ENCODE measurements around the gene SMCO2. TPM values are rescaled to one million over a fixed set of nuclear protein-coding genes. Genes with fewer than 3 reads are reported as not detected.

The SMCO2 gene
- total and polyA plus RNA-seq, 2 of the 8 experiments (the other 6 are each of a cell fraction or from before 2014, with no cell fraction given): 0.24 to 0.80 TPM

- TF ChIP-seq, protein P1, sequence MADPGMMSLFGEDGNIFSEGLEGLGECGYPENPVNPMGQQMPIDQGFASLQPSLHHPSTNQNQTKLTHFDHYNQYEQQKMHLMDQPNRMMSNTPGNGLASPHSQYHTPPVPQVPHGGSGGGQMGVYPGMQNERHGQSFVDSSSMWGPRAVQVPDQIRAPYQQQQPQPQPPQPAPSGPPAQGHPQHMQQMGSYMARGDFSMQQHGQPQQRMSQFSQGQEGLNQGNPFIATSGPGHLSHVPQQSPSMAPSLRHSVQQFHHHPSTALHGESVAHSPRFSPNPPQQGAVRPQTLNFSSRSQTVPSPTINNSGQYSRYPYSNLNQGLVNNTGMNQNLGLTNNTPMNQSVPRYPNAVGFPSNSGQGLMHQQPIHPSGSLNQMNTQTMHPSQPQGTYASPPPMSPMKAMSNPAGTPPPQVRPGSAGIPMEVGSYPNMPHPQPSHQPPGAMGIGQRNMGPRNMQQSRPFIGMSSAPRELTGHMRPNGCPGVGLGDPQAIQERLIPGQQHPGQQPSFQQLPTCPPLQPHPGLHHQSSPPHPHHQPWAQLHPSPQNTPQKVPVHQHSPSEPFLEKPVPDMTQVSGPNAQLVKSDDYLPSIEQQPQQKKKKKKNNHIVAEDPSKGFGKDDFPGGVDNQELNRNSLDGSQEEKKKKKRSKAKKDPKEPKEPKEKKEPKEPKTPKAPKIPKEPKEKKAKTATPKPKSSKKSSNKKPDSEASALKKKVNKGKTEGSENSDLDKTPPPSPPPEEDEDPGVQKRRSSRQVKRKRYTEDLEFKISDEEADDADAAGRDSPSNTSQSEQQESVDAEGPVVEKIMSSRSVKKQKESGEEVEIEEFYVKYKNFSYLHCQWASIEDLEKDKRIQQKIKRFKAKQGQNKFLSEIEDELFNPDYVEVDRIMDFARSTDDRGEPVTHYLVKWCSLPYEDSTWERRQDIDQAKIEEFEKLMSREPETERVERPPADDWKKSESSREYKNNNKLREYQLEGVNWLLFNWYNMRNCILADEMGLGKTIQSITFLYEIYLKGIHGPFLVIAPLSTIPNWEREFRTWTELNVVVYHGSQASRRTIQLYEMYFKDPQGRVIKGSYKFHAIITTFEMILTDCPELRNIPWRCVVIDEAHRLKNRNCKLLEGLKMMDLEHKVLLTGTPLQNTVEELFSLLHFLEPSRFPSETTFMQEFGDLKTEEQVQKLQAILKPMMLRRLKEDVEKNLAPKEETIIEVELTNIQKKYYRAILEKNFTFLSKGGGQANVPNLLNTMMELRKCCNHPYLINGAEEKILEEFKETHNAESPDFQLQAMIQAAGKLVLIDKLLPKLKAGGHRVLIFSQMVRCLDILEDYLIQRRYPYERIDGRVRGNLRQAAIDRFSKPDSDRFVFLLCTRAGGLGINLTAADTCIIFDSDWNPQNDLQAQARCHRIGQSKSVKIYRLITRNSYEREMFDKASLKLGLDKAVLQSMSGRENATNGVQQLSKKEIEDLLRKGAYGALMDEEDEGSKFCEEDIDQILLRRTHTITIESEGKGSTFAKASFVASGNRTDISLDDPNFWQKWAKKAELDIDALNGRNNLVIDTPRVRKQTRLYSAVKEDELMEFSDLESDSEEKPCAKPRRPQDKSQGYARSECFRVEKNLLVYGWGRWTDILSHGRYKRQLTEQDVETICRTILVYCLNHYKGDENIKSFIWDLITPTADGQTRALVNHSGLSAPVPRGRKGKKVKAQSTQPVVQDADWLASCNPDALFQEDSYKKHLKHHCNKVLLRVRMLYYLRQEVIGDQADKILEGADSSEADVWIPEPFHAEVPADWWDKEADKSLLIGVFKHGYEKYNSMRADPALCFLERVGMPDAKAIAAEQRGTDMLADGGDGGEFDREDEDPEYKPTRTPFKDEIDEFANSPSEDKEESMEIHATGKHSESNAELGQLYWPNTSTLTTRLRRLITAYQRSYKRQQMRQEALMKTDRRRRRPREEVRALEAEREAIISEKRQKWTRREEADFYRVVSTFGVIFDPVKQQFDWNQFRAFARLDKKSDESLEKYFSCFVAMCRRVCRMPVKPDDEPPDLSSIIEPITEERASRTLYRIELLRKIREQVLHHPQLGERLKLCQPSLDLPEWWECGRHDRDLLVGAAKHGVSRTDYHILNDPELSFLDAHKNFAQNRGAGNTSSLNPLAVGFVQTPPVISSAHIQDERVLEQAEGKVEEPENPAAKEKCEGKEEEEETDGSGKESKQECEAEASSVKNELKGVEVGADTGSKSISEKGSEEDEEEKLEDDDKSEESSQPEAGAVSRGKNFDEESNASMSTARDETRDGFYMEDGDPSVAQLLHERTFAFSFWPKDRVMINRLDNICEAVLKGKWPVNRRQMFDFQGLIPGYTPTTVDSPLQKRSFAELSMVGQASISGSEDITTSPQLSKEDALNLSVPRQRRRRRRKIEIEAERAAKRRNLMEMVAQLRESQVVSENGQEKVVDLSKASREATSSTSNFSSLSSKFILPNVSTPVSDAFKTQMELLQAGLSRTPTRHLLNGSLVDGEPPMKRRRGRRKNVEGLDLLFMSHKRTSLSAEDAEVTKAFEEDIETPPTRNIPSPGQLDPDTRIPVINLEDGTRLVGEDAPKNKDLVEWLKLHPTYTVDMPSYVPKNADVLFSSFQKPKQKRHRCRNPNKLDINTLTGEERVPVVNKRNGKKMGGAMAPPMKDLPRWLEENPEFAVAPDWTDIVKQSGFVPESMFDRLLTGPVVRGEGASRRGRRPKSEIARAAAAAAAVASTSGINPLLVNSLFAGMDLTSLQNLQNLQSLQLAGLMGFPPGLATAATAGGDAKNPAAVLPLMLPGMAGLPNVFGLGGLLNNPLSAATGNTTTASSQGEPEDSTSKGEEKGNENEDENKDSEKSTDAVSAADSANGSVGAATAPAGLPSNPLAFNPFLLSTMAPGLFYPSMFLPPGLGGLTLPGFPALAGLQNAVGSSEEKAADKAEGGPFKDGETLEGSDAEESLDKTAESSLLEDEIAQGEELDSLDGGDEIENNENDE (IDR thresholded peaks at IDR 0.05; ENCODE audit: insufficient replicate concordance, low read length): no peak
- no peak for TF ChIP-seq POU5F1 (IDR thresholded peaks at IDR 0.05; ENCODE audit: low read depth, low read length)
- TF ChIP-seq HDAC6 (IDR thresholded peaks at IDR 0.05; ENCODE audit: low read depth, low read length): no peak
- TF ChIP-seq ZNF274 (IDR thresholded peaks at IDR 0.05; ENCODE audit: borderline replicate concordance, extremely low read depth, low read length): no peak
- TF ChIP-seq SRF (IDR thresholded peaks at IDR 0.05; ENCODE audit: low read depth, low read length): no peak
- TF ChIP-seq SUZ12 (IDR thresholded peaks at IDR 0.05; ENCODE audit: low read length): no peak
- no peak for TF ChIP-seq SP4 (IDR thresholded peaks at IDR 0.05; ENCODE audit: low read length)
- no peak for TF ChIP-seq JUND (IDR thresholded peaks at IDR 0.05; ENCODE audit: low read length)
Observed at GRCh38 chr12:27467641-27468040, 21.1 kb downstream of the SMCO2 start (continued).

Measured in H1 (cell line).